Activated CD8-positive, alpha-beta memory T cell treated with anti-CD3 and anti-CD28 coated beads for 24 hours (primary cell): ENCODE measurements around the gene MRM2.

Experiments
- DNase-seq: peaks from one replicate; pipeline ENCODE4 v3.0.0-alpha.2; 2020

The MRM2 gene

DNA sequence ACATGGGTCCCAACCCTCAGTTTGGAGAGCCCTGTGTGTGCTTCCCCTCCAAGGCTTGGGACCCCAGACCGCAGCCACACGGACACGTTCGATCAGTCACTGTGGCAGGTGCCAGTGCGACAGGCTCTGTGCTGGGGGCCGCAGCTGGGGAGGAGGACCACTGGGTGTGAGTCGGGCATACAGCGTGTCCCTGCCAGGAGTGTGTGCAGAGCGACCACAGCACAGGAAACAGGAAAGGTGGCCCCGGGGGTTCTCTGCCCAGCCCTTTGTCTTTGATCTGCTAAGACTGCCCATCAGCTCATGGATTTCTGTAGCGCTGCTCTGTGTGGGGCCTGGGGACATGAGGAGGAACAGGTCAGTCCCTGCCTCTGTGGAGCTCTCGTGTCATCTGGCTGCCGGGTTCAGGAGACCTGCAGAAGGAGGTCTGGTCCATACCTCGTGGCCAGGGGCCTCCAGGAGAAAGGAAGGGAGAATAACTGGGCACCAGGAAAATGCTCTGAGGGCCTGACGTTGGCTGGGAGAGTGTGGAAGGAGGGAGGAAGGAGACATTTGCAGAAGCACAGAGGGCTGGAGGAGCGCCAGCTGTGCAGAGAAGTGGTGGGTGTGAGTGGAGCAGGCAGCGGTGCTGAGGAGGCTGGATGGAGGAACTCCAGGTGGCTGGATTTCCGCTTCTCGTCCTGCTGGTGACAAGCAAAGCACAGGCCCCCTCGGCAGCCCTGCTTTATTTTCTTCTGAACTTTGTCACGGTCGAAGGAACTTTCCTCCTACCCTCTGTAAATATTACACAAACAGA lies 4.1 kb upstream of the MRM2 start:
- no peak for DNase-seq

DNA sequence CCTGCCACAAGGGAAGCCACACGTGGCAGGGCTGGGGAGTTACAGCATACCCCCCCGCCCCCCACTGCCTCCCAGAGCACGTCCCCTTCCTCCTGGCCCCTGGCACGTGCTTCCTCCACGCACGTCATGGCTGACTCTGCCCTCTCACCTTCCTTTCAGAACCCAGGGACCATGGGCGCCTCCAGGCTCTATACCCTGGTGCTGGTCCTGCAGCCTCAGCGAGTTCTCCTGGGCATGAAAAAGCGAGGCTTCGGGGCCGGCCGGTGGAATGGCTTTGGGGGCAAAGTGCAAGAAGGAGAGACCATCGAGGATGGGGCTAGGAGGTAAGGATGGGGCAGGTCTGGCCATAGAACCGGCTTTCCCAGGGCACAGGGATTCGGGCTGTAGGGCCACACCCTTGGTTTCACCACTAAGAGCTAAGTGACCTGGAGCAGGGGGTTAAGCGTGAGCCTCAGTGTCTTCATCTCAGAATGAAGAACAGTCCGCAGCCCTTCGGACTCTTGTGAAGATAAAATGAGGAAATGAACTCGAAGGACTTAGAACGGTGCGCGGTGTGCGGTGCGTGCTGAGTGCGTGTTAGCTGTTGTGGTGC lies 2.5 kb upstream of the MRM2 start:
- DNase-seq, result no peak

DNA sequence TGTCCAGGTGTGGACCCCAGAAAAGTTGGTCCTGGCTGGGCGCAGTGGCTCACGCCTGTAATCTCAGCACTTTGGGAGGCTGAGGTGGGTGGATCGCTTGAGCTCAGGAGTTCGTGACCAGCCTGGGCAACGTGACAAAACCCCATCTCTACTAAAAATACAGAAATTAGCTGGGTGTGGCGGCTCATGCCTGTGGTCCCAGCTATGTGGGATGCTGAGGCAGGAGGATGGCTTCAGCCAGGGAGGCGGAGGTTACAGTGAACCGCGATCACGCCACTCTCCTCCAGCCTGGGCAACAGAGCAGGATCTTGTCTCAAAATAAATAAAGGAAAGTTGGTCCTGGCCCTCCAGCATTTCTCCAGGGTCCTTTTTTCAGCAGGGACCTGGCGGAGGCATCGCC lies 1.5 kb upstream of the MRM2 start:
- no peak for DNase-seq

DNA sequence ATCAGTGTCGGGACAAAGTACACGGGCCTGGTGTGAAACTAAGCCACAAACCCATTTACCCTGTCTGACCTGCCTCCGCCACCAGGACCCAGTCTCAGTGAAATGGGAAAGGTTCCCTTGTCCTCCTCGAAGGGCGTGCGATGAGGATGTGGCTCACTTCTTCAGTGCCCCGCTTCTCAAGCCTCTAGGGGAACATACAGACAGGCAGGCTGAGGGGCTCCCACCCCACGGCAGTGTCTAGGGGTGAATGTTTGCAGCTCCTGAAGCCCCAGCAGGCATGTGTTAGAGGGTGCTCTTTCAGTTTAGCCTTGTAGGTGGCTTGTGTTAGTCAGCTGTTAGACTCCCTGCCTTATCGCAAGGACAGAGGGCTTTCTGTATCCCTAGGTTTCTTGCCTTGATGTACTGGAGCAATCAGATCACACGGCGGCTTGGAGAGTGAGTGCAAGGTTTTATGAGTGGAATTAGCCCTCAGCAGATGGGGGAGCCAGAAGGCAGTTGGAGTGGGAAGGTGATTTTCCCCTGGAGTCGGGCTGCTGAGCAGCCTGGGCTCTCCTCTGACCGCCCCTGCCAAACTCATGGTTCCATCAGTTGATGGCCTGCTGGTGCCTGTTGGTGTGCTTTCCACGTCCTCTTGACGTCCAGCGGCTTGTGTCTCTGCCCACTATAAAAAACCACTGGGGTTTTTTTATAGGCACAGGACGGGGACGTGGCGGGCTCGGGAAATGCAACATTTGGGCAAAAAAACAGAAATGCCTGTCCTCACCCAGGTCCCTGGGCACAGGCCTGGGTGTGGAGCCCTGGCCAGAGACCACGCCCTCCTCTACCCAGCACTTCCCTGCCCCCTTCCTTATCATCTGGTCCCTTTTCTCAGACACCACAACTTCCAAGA lies 780 bp upstream of the MRM2 start:
- peak; percentile 81 for DNase-seq

DNA sequence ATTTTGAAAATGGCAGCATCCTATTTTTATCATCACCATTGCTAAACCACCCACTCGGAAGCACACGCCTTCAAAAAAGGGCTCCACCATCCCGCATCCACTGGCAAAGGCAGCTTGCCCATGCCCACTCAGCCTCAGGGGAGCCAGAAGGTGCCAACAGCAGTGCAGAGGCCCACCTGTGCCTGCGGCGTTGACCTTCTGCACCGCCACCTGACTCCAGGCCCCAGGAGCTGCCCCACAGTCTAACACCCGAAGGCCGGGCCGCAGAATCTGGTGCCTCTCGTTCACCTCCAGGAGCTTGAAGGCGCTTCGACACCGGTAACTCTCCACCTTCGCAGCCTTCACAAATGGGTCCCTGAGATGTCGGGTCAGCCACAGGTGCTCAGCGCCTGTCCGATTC lies 2.8 kb downstream of the MRM2 start:
- DNase-seq, result no peak

DNA sequence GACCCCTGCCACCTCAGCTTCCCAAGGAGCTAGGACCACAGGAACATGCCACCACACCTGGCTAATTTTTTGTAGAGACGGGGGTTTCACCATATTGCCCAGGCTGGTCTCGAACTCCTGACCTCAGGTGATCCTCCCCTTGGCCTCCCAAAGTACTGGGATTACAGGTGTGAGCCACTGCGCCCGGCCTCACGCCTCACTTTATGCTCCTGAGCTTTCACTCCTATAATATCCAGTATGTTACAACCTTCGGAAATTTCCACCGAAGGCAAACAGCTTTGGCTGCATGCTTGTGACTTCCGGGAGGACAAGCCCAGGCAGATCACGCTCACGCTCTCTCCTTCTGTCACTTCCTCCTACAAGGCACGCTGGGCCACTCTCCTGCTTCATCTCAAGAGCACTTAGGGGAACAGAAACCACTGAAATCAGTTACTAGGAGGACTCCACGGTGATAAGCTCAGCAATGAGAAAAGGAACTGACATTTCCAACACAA lies 4.8 kb downstream of the MRM2 start:
- DNase-seq, result no peak

DNA sequence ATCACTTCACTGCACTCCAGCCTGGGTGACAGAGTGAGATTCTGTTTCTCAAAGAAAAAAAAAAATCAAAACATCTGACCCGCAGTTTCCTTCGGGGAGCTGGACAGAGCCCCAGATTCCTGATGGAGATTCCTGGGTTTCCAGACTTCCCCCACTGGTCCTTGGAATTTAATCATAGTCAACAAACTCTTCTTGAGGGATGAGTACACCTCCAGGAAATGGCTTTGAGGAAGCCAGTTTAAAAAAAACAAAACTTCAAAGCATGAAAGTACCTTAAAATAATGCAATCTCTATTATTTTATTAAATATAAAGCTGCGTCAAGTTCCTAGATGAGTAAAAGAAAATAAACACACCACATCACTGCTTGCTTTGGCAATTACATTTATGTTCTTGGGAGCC lies 8.1 kb downstream of the MRM2 start:
- no peak for DNase-seq

DNA sequence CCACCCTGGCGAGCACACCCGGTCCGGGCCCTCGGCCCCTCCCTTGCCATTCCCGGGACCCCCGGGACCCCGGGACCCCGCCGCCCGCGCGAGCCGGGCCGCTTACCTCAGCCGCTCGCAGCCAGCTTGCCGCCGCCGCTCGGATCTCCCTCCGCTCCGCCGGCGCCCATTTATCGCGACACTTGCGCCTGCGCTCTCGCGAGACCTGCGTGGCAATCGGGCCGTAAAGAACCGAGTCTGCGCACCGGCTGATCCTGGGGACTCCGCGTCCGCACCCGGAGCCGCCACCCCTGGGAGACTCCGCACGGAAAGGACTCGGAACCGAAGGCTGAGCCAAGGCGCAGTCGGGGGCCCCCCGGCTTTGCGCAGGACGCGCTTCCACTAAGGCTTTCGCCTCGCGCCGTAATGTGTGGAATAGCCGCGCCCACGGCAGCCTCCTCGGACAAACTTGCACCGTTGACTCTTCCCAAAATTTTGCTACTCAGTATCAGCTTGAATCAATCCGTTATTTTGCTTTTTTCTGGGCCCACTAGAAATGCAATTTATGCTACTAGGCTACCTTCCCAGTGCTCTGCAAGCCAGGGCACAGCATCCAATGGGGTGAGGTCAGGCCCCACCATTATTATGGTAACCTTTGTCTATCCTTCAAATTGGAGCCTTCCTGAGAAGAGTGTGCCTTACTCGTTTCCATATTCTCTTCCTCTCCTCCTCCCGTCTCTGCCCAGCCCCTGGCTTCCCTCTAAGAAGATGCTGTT lies 9.1 kb downstream of the MRM2 start, which contains the start of gene MAD1L1:
Gene MAD1L1 (minus strand): TSS at position 180 of the 755 bp plus-strand sequence. CDS start 2,812 bp downstream, outside the sequence.
- peak; percentile 93 for DNase-seq

DNA sequence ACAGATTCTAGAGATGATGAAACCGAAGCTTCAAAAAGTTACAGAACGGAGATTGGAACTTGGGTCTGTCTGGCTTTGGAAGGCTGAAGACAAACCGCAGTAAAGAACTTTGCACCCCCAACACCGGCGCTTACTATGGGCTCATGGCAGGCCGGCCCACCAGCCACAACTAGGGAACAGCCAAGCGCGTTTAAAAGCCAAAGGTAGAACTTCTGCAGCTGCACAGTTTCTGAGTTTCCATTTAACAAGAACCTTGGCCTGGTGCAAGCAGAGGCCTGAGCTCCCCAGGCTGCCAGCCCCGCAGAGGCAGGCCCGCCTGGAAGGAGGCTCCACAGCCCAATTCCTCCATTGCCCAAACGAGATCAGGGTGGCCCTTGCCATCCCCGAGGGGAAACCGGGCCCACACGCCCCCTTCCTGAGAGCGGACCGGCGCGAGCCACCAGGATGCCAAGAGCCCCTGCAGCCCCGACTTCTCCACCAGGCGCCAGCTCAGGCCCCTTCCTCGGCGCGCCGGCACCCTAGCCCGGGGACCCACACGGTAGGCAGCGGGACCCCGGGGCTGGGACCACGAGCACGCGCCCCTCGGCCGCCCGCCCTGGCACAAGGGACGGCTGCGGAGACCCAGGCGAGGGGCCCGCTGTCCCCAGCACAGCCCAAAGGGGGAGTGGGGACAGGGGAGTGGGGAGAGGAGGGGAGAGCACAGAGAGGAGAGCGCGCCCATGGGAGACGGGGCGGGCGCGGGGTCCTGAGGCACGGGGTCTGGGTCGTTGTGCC lies 9.8 kb downstream of the MRM2 start:
- peak; percentile 74 for DNase-seq

DNA sequence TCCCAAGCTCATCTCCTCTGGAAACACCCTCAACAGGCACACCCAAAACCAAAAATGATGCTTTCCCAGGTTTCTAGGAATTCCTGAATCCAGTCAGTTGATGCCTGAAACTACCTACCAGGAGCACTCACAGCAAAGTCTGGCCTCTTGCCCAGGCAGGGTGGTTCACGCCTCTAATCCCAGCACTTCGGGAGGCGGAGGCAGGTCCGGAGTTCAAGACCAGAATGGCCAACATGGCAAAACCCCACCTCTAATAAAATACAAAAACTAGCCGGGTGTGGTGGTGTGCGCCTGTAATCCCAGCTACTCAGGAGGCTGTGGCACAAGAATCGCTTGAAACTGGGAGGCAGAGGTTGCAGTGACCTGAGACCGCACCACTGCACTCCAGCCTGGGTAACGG lies 11.1 kb downstream of the MRM2 start:
- DNase-seq, result no peak

DNA sequence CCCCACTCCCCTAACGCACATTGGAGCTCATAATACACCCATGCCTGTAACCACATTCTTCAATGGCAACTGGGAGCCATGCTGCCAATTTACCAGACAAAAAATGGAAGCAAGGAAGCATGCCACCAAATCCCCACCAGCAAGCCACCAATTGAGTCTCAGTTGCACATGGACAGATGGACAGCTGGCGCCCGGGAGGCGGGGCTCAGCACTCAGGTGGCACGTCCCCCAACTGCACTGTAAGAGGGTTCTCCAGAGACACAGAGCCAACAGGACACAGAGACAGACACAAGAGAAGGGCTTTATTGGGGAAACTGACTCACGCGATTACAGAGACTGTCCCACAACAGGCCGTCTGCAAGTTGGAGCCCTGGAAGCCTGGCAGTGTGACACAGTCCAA lies 11.8 kb downstream of the MRM2 start:
- no peak for DNase-seq

DNA sequence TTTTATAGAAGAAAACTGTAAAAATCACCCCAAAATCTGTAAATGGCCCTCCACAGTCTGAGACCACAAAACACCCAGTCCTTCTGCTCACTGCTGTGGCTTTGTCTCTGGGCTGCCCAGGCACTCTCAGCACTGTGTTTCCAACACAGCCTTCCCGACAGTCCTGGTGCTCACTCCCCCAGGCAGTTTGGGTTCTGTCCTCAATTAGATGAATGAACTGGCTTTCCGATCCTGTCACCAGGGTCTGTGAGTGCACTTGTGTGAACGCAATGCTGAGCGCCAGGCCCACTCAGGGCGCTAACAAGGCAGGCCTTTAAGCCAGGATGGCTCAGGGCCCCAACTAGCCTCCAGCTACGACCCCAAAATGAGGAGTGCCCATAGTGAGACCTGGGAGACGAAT lies 12.5 kb downstream of the MRM2 start:
- no peak for DNase-seq

DNA sequence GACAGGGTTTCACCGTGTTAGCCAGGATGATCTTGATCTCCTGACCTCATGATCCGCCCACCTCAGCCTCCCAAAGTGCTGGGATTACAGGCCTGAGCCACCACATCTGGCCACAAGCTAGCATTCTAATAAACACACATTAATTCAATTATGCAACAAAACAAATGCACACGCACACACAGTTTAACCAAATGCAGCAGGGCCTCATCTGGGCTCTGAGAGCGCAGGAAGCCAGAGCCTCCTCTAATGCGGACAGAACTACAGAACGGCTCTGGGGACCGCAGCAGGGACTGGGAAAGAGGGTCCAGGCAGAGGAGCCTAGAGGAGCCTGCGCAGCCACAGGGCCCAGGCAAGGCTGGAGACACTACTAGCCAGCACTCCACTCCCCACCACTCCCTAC lies 13.1 kb downstream of the MRM2 start:
- no peak for DNase-seq

DNA sequence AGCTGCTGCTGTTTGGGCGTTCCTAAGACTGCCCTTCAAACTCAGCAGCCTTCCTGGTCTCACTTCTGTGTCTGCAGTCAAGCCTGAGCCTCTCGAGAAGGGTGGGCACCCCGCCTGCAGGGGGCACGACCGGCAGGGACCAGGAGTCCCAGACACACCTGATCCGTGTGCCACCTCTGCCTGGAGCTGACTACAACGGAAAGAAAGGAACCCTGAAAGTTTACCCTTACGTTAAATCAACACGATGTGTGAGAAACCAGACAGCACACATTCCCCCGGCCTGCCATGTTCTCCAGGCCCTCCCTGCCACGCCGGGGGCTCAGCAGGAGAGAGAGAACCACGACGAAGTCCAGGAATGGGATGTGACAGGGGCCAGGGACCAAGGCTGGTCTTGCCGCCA lies 14.3 kb downstream of the MRM2 start:
- DNase-seq, result no peak

DNA sequence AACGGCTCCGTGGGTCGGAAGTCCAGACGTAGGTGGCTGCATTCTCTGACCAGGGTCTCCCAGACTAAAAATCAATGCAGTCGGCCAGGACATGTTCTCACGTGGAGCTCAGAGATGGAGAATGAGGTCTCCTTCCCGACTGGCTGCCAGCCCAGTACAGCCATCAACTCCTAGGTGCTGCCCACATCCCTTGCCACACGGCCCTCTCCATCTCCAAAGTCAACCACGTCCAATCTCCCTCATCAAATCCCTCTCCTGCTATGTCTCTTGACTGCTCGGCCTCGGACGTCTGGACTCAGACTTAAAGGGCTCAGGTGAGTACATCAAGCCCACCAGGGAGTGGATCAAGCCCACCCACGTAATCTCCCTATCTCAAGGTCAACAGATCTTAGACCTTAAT lies 16.2 kb downstream of the MRM2 start:
- DNase-seq, result no peak

DNA sequence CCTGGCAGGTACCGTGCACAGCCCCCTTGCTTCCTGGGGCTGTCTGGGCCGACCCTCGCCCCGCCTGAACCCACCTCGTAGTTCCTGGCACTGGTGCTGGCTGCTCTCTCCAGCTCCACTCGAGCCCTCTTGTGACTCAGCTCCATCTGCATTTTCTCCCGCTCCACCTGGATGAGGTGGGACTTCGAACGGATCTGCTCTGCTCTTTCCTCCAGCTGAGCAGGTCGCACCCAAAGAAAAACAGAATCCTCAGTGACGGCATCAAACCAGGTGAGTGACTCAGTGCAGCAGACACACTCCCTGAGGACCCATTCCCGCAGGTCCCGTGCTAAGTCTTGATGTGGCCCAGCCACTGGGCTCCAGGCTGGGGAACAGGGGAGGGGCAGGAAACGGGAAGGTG lies 16.7 kb downstream of the MRM2 start:
- no peak for DNase-seq

DNA sequence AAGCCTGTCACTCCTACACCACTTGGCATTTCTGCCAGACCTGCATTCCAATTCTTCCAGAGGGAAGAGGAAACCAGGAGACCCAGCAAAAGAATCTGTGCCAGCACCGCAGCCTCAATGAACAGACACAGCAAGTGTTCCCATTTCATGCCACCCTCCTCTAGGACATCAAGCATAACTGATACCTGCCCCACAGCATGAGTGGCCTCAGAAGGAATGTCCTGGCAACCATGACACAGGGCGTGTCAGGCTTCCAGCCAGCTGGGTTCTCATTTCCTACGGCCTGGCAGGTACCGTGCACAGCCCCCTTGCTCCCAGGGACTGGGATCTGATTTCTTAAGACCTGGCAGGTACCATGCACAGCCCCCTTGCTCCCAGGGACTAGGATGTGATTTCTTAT lies 17.1 kb downstream of the MRM2 start:
- no peak for DNase-seq

DNA sequence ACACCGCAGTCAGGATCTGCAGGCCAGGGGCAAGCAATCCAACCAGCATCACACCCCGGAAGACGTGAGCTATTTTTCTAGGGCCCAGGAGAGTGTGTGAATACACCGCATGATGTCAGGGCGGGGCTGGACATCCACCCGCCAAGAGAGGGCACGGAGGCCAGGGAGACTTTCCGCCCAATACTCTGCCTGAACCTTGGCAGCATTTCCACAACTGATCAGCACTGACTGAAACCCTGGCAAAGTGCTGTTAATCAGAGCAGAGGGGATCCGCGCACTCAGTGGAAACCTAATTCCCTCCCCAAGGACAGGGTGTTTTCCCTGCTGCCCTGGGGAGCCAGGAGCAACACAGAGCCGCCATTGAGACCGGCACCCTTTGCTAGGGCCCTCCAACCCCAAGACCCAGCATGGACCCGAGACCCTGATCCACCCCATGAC lies 17.5 kb downstream of the MRM2 start:
- no peak for DNase-seq

DNA sequence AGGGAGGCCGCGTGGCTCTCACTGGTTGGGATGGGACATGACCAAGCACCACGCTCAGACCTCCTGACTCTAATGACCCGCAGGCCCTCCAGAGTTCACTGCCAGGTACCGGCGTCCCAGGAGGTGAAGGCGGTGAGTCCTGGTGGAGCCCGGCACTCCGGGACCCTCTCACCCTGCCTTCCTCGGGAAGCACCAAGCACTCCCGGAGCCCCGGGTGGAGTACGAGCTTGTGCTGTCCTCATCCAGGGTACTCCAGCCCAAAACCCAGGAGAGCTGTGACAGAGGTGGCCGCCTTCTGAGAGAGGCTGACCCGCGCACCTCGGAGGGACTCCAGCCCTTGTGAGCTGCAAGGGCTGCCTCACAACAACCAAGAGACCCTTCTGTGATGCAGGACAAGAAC lies 18.7 kb downstream of the MRM2 start:
- no peak for DNase-seq

DNA sequence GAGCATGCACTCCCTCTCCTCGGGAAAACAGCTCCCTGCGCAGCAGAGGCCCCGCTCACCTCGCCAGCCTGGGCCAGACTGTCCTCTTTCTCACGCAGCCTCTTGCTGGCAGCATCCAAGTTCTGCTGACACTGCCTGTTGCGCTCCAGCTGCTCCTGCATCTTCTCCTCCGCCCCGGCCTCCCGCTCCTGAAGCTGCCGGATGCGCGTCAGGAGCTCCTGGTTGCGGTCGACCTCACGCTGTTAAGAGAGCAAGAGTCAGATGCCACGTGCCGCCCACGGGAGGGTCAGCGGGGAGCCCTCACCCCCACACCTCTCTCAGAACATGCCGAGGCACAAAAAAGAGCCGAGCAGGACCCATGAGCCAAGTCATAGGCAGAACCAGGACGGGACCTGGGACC lies 19.5 kb downstream of the MRM2 start:
- no peak for DNase-seq

DNA sequence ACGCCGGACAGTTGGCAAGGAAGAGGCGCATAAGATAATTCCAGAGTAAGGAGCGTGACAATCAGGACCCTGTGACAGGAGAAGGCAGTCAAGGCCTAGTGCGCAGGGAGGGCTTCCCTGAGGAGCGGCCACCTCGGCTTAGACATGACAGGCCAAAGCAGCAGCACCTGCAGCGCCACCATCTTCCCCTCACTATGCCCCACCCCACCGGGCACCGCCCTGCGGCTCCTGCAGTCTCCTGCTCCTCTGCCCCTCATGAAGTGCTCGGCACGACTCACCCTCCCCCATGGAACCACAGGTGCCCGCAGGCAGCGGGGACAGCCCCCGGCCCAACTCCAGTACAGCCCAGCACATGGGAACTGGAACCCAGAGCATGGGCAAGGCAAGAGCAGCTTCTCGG lies 21.1 kb downstream of the MRM2 start:
- no peak for DNase-seq

DNA sequence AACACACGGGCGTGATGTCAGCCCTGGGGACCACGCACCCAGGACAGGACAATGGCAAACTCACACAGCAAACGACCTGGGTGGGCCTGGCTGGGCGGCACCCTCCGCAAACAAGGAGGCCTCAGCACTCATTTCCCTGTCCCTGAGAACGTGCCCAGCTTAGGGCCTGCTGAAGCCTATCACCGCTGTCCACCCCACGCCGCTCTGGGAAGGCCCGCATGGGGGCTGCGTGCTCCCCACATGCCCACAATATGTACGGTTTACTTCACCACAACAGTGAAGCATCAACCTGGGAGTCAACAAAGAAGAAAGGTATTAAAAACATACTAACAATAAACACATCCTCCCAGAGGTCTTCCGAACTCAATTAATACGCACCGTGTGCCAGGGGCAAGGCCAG lies 21.5 kb downstream of the MRM2 start:
- no peak for DNase-seq
